GM12878 (cell line): Measurements from ENCODE around the gene COMT. TPM values are rescaled to one million over a fixed set of nuclear protein-coding genes. Genes with fewer than 3 reads are reported as not detected.

Experiments
- ATAC-seq: fragments of 200-7000 bp; cut with Tn5 transposase; 3 replicates; pipeline ENCODE4 v1.9.1; 2020; ENCODE audit warnings: mild to moderate bottlenecking, moderate library complexity
- BruUV-seq: library from RNA; stranded (reverse); fragments of 400-500 nt; replicated peaks from 2 replicates; lab custom pipeline; 2021; lab: Mats Ljungman, UMichigan
- CTCF ChIA-PET: fragments of 300-600 bp; sonication (Branson Sonifier 250); formaldehyde crosslinking; extraction: SDS; loops from one replicate; lab custom pipeline; 2021; ENCODE audit warnings: inconsistent platforms; lab: Yijun Ruan, JAX
- POLR2A ChIA-PET: fragments of 350-600 bp; formaldehyde crosslinking; extraction: SDS; loops from one replicate; lab custom pipeline; 2021; ENCODE audit warnings: inconsistent platforms; lab: Charles Lee
- RAD21 ChIA-PET: fragments of 300-600 bp; sonication (Branson Sonifier 250); formaldehyde crosslinking; loops from one replicate; lab custom pipeline; 2023; ENCODE audit warnings: antibody characterized with exemption; ENCODE audit not compliant: unreplicated experiment; lab: Charles Lee
- SMC1A ChIA-PET: fragments of 300-600 bp; sonication (Branson Sonifier 250); formaldehyde crosslinking; loops from one replicate; lab custom pipeline; 2023; ENCODE audit not compliant: unreplicated experiment, uncharacterized antibody; lab: Charles Lee
- DNase-seq: peaks from one replicate; pipeline ENCODE4 v3.0.0-alpha.2; 2011; ENCODE audit warnings: low read depth, low spot score
- FAIRE-seq: peaks from 3 replicates; lab custom pipeline; 2011; peaks lifted over from hg19 to GRCh38; lab: Jason Lieb, UNC
- H2AFZ ChIP-seq: 2 replicates; pipeline ENCODE4 v1.6.0; 2011; ENCODE audit warnings: low read depth, low read length, control low read depth; ENCODE audit not compliant: control insufficient read depth
- H3K27ac ChIP-seq: 2 replicates; pipeline ENCODE4 v1.5.1; 2011; ENCODE audit warnings: control low read depth; ENCODE audit not compliant: control insufficient read depth, insufficient read depth
- H3K27me3 ChIP-seq, 2 experiments: replicated peaks in 1 of 2; 2 replicates each; pipeline versions ENCODE4 v1.6.0 to v1.6.1; 2011; ENCODE audit warnings: low read length in 1 of 2; ENCODE audit not compliant: control insufficient read depth in 2 of 2, insufficient read depth in 2 of 2
- H3K36me3 ChIP-seq, 2 experiments: 2 replicates each; pipeline ENCODE4 v1.5.1; 2011; ENCODE audit warnings: low read length in 1 of 2; ENCODE audit not compliant: control insufficient read depth in 2 of 2, insufficient read depth in 2 of 2
- H3K4me1 ChIP-seq: 2 replicates; pipeline ENCODE4 v1.6.1; 2011; ENCODE audit warnings: mild to moderate bottlenecking, low read length, moderate library complexity, mixed read lengths; ENCODE audit not compliant: control insufficient read depth, insufficient read depth
- H3K4me2 ChIP-seq: 2 replicates; pipeline ENCODE4 v1.6.0; 2011; ENCODE audit warnings: control low read depth; ENCODE audit not compliant: control insufficient read depth, insufficient read depth
- H3K4me3 ChIP-seq: fragments of 200-600 bp; sonication (generic); 2 replicates; pipeline ENCODE4 v1.5.1; 2016
- H3K79me2 ChIP-seq: 2 replicates; pipeline ENCODE4 v1.6.0; 2011; ENCODE audit warnings: low read length; ENCODE audit not compliant: control insufficient read depth, insufficient read depth
- H3K9ac ChIP-seq: 2 replicates; pipeline ENCODE4 v1.8.0; 2011; ENCODE audit warnings: low read length, control low read depth, mixed read lengths; ENCODE audit not compliant: control insufficient read depth, insufficient read depth
- H3K9me3 ChIP-seq: replicated peaks from 3 replicates; pipeline ENCODE4 v1.5.1; 2011; ENCODE audit warnings: mild to moderate bottlenecking, low read length; ENCODE audit not compliant: control insufficient read depth, insufficient read depth
- H4K20me1 ChIP-seq: 2 replicates; pipeline ENCODE4 v1.6.0; 2011; ENCODE audit not compliant: control insufficient read depth, insufficient read depth
- ASH2L ChIP-seq: fragments of 300-600, 200-600 bp; sonication (generic); IDR thresholded peaks from 2 replicates; pipeline ENCODE4 v1.6.1; 2017; ENCODE audit warnings: low read depth, mild to moderate bottlenecking, borderline replicate concordance
- BACH1 ChIP-seq: fragments of 450-650 bp; IDR thresholded peaks from 2 replicates; pipeline ENCODE4 v1.6.1; 2017; ENCODE audit warnings: mild to moderate bottlenecking, borderline replicate concordance
- BCLAF1 ChIP-seq: fragments of 450-650 bp; IDR thresholded peaks from 2 replicates; pipeline ENCODE4 v1.6.1; 2017; ENCODE audit warnings: antibody characterized with exemption, mild to moderate bottlenecking, moderate library complexity
- BMI1 ChIP-seq: fragments of 450-650 bp; IDR thresholded peaks from 2 replicates; pipeline ENCODE4 v1.6.1; 2016; ENCODE audit warnings: mild to moderate bottlenecking, moderate library complexity, borderline replicate concordance
- CREM ChIP-seq: IDR thresholded peaks from 2 replicates; pipeline ENCODE4 v1.6.1; 2014; ENCODE audit warnings: antibody characterized with exemption, low read depth
- CTCF ChIP-seq, 3 experiments: IDR thresholded peaks in 2 of 3; conservative IDR thresholded peaks in 1 of 3; 2 replicates each; pipeline ENCODE4 v1.5.1; 2011; ENCODE audit warnings: low read depth in 3 of 3, low read length in 3 of 3, mild to moderate bottlenecking in 3 of 3, control low read depth in 2 of 3, moderate library complexity in 2 of 3, inconsistent platforms in 1 of 3, mixed read lengths in 1 of 3; ENCODE audit not compliant: control insufficient read depth in 2 of 3, insufficient read depth in 1 of 3; ENCODE audit errors: extremely low read depth in 1 of 3
- HDAC2 ChIP-seq: fragments of 200-600 bp; sonication (generic); IDR thresholded peaks from 2 replicates; pipeline ENCODE4 v1.6.1; 2017
- IKZF2 ChIP-seq, 2 experiments: fragments of 450-650 bp; IDR thresholded peaks; 2 replicates each; pipeline ENCODE4 v1.6.1; 2017; ENCODE audit warnings: mild to moderate bottlenecking in 2 of 2, moderate library complexity in 2 of 2
- MEF2B ChIP-seq: fragments of 450-650 bp; IDR thresholded peaks from 2 replicates; pipeline ENCODE4 v1.6.1; 2018; ENCODE audit warnings: mild to moderate bottlenecking, moderate library complexity; ENCODE audit not compliant: partially characterized antibody, poor library complexity, severe bottlenecking
- NR2F1 ChIP-seq: fragments of 450-650 bp; conservative IDR thresholded peaks from 2 replicates; pipeline ENCODE4 v1.6.1; 2017; ENCODE audit warnings: mild to moderate bottlenecking
- RB1 ChIP-seq: fragments of 450-650 bp; formaldehyde crosslinking; IDR thresholded peaks from 2 replicates; pipeline ENCODE4 v1.6.1; 2017; ENCODE audit warnings: mild to moderate bottlenecking, borderline replicate concordance
- RBBP5 ChIP-seq: fragments of 200-600 bp; sonication (generic); conservative IDR thresholded peaks from 2 replicates; pipeline ENCODE4 v1.6.1; 2016
- SPI1 ChIP-seq: IDR thresholded peaks from 2 replicates; pipeline ENCODE4 v1.6.1; 2011; ENCODE audit warnings: low read depth, mild to moderate bottlenecking, low read length, moderate library complexity, borderline replicate concordance; ENCODE audit not compliant: insufficient read depth
- SRF ChIP-seq, 2 experiments: IDR thresholded peaks; 2 replicates each; pipeline ENCODE4 v1.6.1; 2011; ENCODE audit warnings: low read depth in 2 of 2, low read length in 2 of 2, mild to moderate bottlenecking in 1 of 2, moderate library complexity in 1 of 2
- YY1 ChIP-seq: IDR thresholded peaks from 2 replicates; pipeline ENCODE4 v1.6.1; 2011; ENCODE audit warnings: low read depth, mild to moderate bottlenecking, low read length
- ZBED1 ChIP-seq: IDR thresholded peaks from 2 replicates; pipeline ENCODE4 v1.6.1; 2016; ENCODE audit warnings: borderline replicate concordance
- ZNF24 ChIP-seq: fragments of 450-650 bp; IDR thresholded peaks from 2 replicates; pipeline ENCODE4 v1.6.1; 2017; ENCODE audit warnings: antibody characterized with exemption, mild to moderate bottlenecking
- ZNF274 ChIP-seq: IDR thresholded peaks from one replicate; pipeline ENCODE4 v1.8.0; 2011; ENCODE audit not compliant: insufficient read length, insufficient read depth
- ZNF622 ChIP-seq: fragments of 450-650 bp; IDR thresholded peaks from 2 replicates; pipeline ENCODE4 v1.6.1; 2017; ENCODE audit warnings: mild to moderate bottlenecking, inconsistent platforms
- WGBS: methylation state at CpG from one replicate; pipeline ENCODE4 v1.1.6; 2016; ENCODE audit warnings: low lambda C conversion rate; ENCODE audit not compliant: insufficient replicate concordance, insufficient coverage; ENCODE audit errors: missing lambda C conversion rate; 5-methylcytosine and 5-hydroxymethylcytosine counted together
- in situ Hi-C: fragments of 300-500 bp; cut with MboI; formaldehyde crosslinking; loops from 9 replicates; pipeline ENCODE4 v1.14.3; 2018; ENCODE audit warnings: mixed read lengths
- intact Hi-C: fragments of 100-400 bp; cut with micrococcal nuclease; formaldehyde crosslinking; loops from one replicate; pipeline ENCODE4 v1.14.2; 2022; ENCODE audit not compliant: unreplicated experiment
- polyA plus RNA-seq, 11 experiments: library from polyadenylated mRNA; depleted of rRNA in 4 of 11; unstranded in 6 of 11; stranded (reverse) in 5 of 11; fragments of >200 nt; fragmentation: Nextera tagmentation in 4 of 11; fragmentation: Illumina TruSeq in 1 of 11; extraction: Ambion mirVana in 4 of 11; extraction: Trizol in 1 of 11; gene quantifications; 1 replicate in 1 of 11; 2 replicates in 10 of 11; pipeline versions ENCODE4 v1.2.1 to v1.2.3, GENCODE V29; 2011 to 2016; ENCODE audit warnings: inconsistent platforms in 2 of 11, missing spikeins in 2 of 11, low read depth in 1 of 11
- total RNA-seq, 4 experiments: library from RNA; depleted of rRNA in 3 of 4; stranded (reverse); fragments of >200 nt in 3 of 4; fragmentation: Illumina TruSeq in 1 of 4; extraction: Trizol in 1 of 4; gene quantifications; 2 replicates each; pipeline versions ENCODE4 v1.2.1 to v1.2.3, GENCODE V29; 2013 to 2021

The COMT gene
- total and polyA plus RNA-seq, 10 of the 15 experiments (the other 5 are each of a cell fraction or from before 2014, with no cell fraction given), result 4.5 to 152 (median 66.1) TPM

- FAIRE-seq (no peak), ATAC-seq (no peak), DNase-seq (no peak)
- Histone ChIP-seq H3K4me2 (no peak overlapping the region), H2AFZ (no peak overlapping the region), H3K9me3 (no peaks in the 10 kb centered on the region), H3K27ac (no peak overlapping the region), H4K20me1 (no peaks in the 10 kb centered on the region), H3K79me2 (no peaks in the 10 kb centered on the region), H3K27me3 (no peaks in the 10 kb centered on the region), H3K36me3 (no peaks in the 10 kb centered on the region), H3K9ac (no peak overlapping the region), H3K4me1 (peaks cover 20% of the 10 kb centered on the region), H3K4me3 (no peak overlapping the region)
- ChIA-PET CTCF (no interaction called here), RAD21 (no interaction called here), SMC1A (no interaction called here), POLR2A (no interaction called here)
- no peak for TF ChIP-seq ZBED1
- TF ChIP-seq SRF (IDR thresholded peaks at IDR 0.05; ENCODE audit: low read depth in 2 of 2, low read length in 2 of 2), result no peak
- TF ChIP-seq IKZF2 (IDR thresholded peaks at IDR 0.05), result no peak
- TF ChIP-seq ZNF24, result no peak
- TF ChIP-seq ASH2L, result no peak
- TF ChIP-seq MEF2B, result no peak
- TF ChIP-seq RB1, result no peak
- TF ChIP-seq CTCF (IDR thresholded peaks at IDR 0.05 in 2 of 3, conservative IDR thresholded peaks at IDR 0.05 in 1 of 3; ENCODE audit: control insufficient read depth in 2 of 3, extremely low read depth in 1 of 3, insufficient read depth in 1 of 3, low read depth in 3 of 3, low read length in 3 of 3), result no peak
- no peak for TF ChIP-seq BACH1
- TF ChIP-seq ZNF274, result no peak
- no peak for TF ChIP-seq SPI1
- no peak for TF ChIP-seq BMI1
- TF ChIP-seq RBBP5, result no peak
- no peak for TF ChIP-seq BCLAF1
- TF ChIP-seq YY1, result no peak
- no peak for TF ChIP-seq HDAC2
- no peak for TF ChIP-seq ZNF622
- TF ChIP-seq NR2F1, result no peak
- no peak for TF ChIP-seq CREM
- in situ Hi-C loops, result no loop called here
- intact Hi-C loops, result no loop called here
- 87% methylated on average over 13 of the region's 13 CpGs for WGBS
- no TSS peak for BruUV-seq
These were observed 48.6 kb upstream of the COMT start for GRCh38 chr22:19892925-19893324.
